PC-3 (cell line): Measurements from ENCODE around the gene MYL10.

Experiments
- EZH2 ChIP-seq: fragments of 300-600 bp; sonication (generic); IDR thresholded peaks from one replicate; pipeline ENCODE4 v1.6.1; 2017; ENCODE audit warnings: antibody characterized with exemption, mild to moderate bottlenecking, low read length; ENCODE audit not compliant: unreplicated experiment
- EZH2phosphoT487 ChIP-seq: fragments of 300-600 bp; sonication (generic); IDR thresholded peaks from 2 replicates; pipeline ENCODE4 v1.6.1; 2018; ENCODE audit warnings: mild to moderate bottlenecking, antibody characterized with exemption, low read length, borderline replicate concordance
- TF ChIP-seq, protein P1 (sequence below): fragments of 300-600 bp; sonication (generic); conservative IDR thresholded peaks from 2 replicates; pipeline ENCODE4 v1.5.1; 2017; ENCODE audit warnings: antibody characterized with exemption, low read depth, mild to moderate bottlenecking, low read length

DNA sequence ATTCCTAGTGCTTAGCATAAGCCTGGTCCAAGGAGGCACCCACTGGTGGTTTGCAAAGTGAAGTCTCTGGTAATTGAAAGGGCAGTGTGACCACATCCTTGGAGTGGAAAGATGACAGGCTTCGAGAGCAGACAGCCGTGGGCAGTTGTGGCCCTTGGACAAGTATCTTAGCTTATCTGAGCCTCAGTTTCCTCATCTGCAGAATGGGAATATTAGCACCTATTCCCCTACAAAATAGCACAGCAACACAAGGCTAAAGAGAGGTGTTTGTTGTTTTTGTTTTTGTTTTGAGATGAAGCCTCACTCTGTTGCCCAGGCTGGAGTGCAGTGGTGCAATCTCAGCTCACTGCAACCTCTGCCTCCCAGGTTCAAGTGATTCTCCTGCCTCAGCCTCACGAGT, 29.3 kb downstream of the MYL10 start:
- TF ChIP-seq, protein P1, sequence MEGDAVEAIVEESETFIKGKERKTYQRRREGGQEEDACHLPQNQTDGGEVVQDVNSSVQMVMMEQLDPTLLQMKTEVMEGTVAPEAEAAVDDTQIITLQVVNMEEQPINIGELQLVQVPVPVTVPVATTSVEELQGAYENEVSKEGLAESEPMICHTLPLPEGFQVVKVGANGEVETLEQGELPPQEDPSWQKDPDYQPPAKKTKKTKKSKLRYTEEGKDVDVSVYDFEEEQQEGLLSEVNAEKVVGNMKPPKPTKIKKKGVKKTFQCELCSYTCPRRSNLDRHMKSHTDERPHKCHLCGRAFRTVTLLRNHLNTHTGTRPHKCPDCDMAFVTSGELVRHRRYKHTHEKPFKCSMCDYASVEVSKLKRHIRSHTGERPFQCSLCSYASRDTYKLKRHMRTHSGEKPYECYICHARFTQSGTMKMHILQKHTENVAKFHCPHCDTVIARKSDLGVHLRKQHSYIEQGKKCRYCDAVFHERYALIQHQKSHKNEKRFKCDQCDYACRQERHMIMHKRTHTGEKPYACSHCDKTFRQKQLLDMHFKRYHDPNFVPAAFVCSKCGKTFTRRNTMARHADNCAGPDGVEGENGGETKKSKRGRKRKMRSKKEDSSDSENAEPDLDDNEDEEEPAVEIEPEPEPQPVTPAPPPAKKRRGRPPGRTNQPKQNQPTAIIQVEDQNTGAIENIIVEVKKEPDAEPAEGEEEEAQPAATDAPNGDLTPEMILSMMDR: no peak
- TF ChIP-seq EZH2: no peak
- no peak for TF ChIP-seq EZH2phosphoT487
